ENCODE data around the gene LINGO1.

LINGO1 gene

GRCh38 chr15:77657634-77658238 lies 25.0 kb upstream of the LINGO1 start:
- no peak for DNase-seq (ENCODE audit: low read depth)

- no peak for DNase-seq (ENCODE audit: low read depth)
Measured at GRCh38 chr15:77656294-77656693, 23.6 kb upstream of the LINGO1 start.

- DNase-seq (ENCODE audit: low read depth) = no peak
Measured at GRCh38 chr15:77654975-77655374, 22.3 kb upstream of the LINGO1 start.

GRCh38 chr15:77653832-77654480 lies 21.2 kb upstream of the LINGO1 start:
- DNase-seq (ENCODE audit: low read depth) = no peak

- DNase-seq (ENCODE audit: low read depth) = no peak
Measured at GRCh38 chr15:77650265-77650664, 17.6 kb upstream of the LINGO1 start.

GRCh38 chr15:77649610-77650009 lies 16.9 kb upstream of the LINGO1 start:
- no peak for DNase-seq (ENCODE audit: low read depth)

- DNase-seq (ENCODE audit: low read depth) = no peak
Measured at GRCh38 chr15:77649017-77649416, 16.3 kb upstream of the LINGO1 start.

GRCh38 chr15:77647961-77648360 lies 15.2 kb upstream of the LINGO1 start:
- no peak for DNase-seq (ENCODE audit: low read depth)

GRCh38 chr15:77646104-77646694 lies 13.5 kb upstream of the LINGO1 start:
- no peak for DNase-seq (ENCODE audit: low read depth)

- no peak for DNase-seq (ENCODE audit: low read depth)
Measured at GRCh38 chr15:77645602-77646001, 12.9 kb upstream of the LINGO1 start.

GRCh38 chr15:77644543-77645247 lies 12.0 kb upstream of the LINGO1 start:
- no peak for DNase-seq (ENCODE audit: low read depth)

GRCh38 chr15:77643764-77644163 lies 11.1 kb upstream of the LINGO1 start:
- DNase-seq (ENCODE audit: low read depth) = no peak

- no peak for DNase-seq (ENCODE audit: low read depth)
Measured at GRCh38 chr15:77642793-77643430, 10.2 kb upstream of the LINGO1 start.

GRCh38 chr15:77641999-77642398 lies 9.3 kb upstream of the LINGO1 start:
- no peak for DNase-seq (ENCODE audit: low read depth)

GRCh38 chr15:77640615-77641014 lies 7.9 kb upstream of the LINGO1 start:
- no peak for DNase-seq (ENCODE audit: low read depth)

- DNase-seq (ENCODE audit: low read depth) = no peak
Measured at GRCh38 chr15:77639431-77639830, 6.7 kb upstream of the LINGO1 start.

- no peak for DNase-seq (ENCODE audit: low read depth)
Measured at GRCh38 chr15:77637851-77638692, 5.4 kb upstream of the LINGO1 start.

- DNase-seq (ENCODE audit: low read depth) = no peak
Measured at GRCh38 chr15:77636209-77636608, 3.5 kb upstream of the LINGO1 start.

GRCh38 chr15:77634266-77634962 lies 1.7 kb upstream of the LINGO1 start:
- DNase-seq (ENCODE audit: low read depth) = no peak

GRCh38 chr15:77633913-77634265 lies 1.2 kb upstream of the LINGO1 start:
- DNase-seq (ENCODE audit: low read depth) = no peak
